H1 (cell line): ENCODE data around the gene ARHGEF28. TPM values are rescaled to one million over a fixed set of nuclear protein-coding genes. Genes with fewer than 3 reads are reported as not detected.

ENCODE experiments used
- CTCF ChIA-PET: fragments of 300-600 bp; sonication (Branson Sonifier 250); formaldehyde crosslinking; loops from one replicate; lab custom pipeline; 2021; ENCODE audit not compliant: partially characterized antibody; lab: Charles Lee
- POLR2A ChIA-PET: fragments of 300-600 bp; sonication (Branson Sonifier 250); formaldehyde crosslinking; loops from one replicate; lab custom pipeline; 2021; ENCODE audit warnings: inconsistent platforms; ENCODE audit not compliant: partially characterized antibody; lab: Charles Lee
- DNase-seq, 2 experiments: peaks; one replicate each; pipeline versions ENCODE4 v3.0.0 to v3.0.0-alpha.2; 2010 to 2022; ENCODE audit warnings: low spot score in 2 of 2, low read depth in 1 of 2, mixed read lengths in 1 of 2
- FAIRE-seq: peaks from 2 replicates; lab custom pipeline; 2011; peaks lifted over from hg19 to GRCh38; lab: Jason Lieb, UNC
- H2AFZ ChIP-seq: 2 replicates; pipeline ENCODE4 v1.8.1; 2012; ENCODE audit warnings: low read length, inconsistent platforms
- H2AK5ac ChIP-seq: 2 replicates; pipeline ENCODE4 v1.6.1; 2013; ENCODE audit warnings: low read depth, low read length
- H2BK120ac ChIP-seq: replicated peaks from 2 replicates; pipeline ENCODE3; 2013; ENCODE audit warnings: low read depth, low read length, inconsistent platforms
- H2BK12ac ChIP-seq: 2 replicates; pipeline ENCODE4 v1.6.1; 2013; ENCODE audit warnings: low read depth, low read length
- H2BK15ac ChIP-seq: 2 replicates; pipeline ENCODE4 v1.6.1; 2013; ENCODE audit warnings: low read length
- H2BK20ac ChIP-seq: 2 replicates; pipeline ENCODE4 v1.6.1; 2013; ENCODE audit warnings: low read length
- H2BK5ac ChIP-seq: 2 replicates; pipeline ENCODE4 v1.6.1; 2013; ENCODE audit warnings: low read depth, low read length
- H3K14ac ChIP-seq: 2 replicates; pipeline ENCODE4 v1.6.1; 2013; ENCODE audit warnings: inconsistent platforms; ENCODE audit not compliant: insufficient read length
- H3K18ac ChIP-seq: 2 replicates; pipeline ENCODE4 v1.6.1; 2013; ENCODE audit warnings: low read length; ENCODE audit errors: extremely low read depth
- H3K23ac ChIP-seq: 2 replicates; pipeline ENCODE4 v1.6.1; 2013; ENCODE audit warnings: inconsistent platforms; ENCODE audit not compliant: insufficient read length
- H3K23me2 ChIP-seq: 2 replicates; pipeline ENCODE4 v1.6.1; 2013; ENCODE audit warnings: low read depth, low read length
- H3K27ac ChIP-seq: 2 replicates; pipeline ENCODE4 v1.6.1; 2011; ENCODE audit warnings: low read depth, low read length, inconsistent platforms
- H3K27me3 ChIP-seq, 4 experiments: replicated peaks in 1 of 4; 1 replicate in 1 of 4; 2 replicates in 3 of 4; pipeline versions ENCODE4 v1.6.1 to v1.8.1; 2011 to 2013; ENCODE audit warnings: low read length in 3 of 4, mild to moderate bottlenecking in 3 of 4, inconsistent platforms in 2 of 4, mixed read lengths in 2 of 4, moderate library complexity in 1 of 4; ENCODE audit not compliant: control insufficient read depth in 3 of 4, insufficient read depth in 3 of 4; ENCODE audit errors: extremely low read depth in 1 of 4
- H3K36me3 ChIP-seq, 4 experiments: 2 replicates each; pipeline versions ENCODE4 v1.6.1 to v1.8.1; 2011 to 2013; ENCODE audit warnings: mild to moderate bottlenecking in 4 of 4, low read length in 3 of 4, moderate library complexity in 2 of 4, control low read depth in 1 of 4, inconsistent platforms in 1 of 4; ENCODE audit not compliant: insufficient read depth in 4 of 4, control insufficient read depth in 2 of 4
- H3K4ac ChIP-seq: replicated peaks from 2 replicates; pipeline ENCODE3; 2013; ENCODE audit warnings: low read length, low read depth, mixed read lengths, inconsistent platforms; ENCODE audit not compliant: insufficient read length
- H3K4me1 ChIP-seq, 4 experiments: replicated peaks in 1 of 4; 1 replicate in 1 of 4; 2 replicates in 3 of 4; pipeline versions ENCODE4 v1.6.1 to v1.8.1; 2011 to 2013; ENCODE audit warnings: low read length in 3 of 4, inconsistent platforms in 2 of 4, mixed read lengths in 1 of 4; ENCODE audit not compliant: insufficient read depth in 4 of 4, control insufficient read depth in 3 of 4
- H3K4me2 ChIP-seq, 2 experiments: 2 replicates each; pipeline versions ENCODE4 v1.6.1 to v1.8.1; 2011 to 2013; ENCODE audit warnings: low read depth in 2 of 2, low read length in 2 of 2, control low read depth in 1 of 2, inconsistent platforms in 1 of 2, mild to moderate bottlenecking in 1 of 2; ENCODE audit not compliant: insufficient read depth in 1 of 2
- H3K4me3 ChIP-seq, 4 experiments: fragments of 200-600, 300-600 bp in 1 of 4; sonication (generic), shearing (Covaris generic), sonication (Bioruptor Twin) in 1 of 4; 2 replicates each; pipeline versions ENCODE4 v1.5.1 to v1.8.1; 2011 to 2016; ENCODE audit warnings: low read length in 4 of 4, low read depth in 3 of 4, control low read depth in 2 of 4, inconsistent platforms in 2 of 4, mild to moderate bottlenecking in 2 of 4, mixed read lengths in 1 of 4, moderate library complexity in 1 of 4; ENCODE audit not compliant: insufficient read depth in 2 of 4; ENCODE audit errors: extremely low read depth in 1 of 4
- H3K56ac ChIP-seq: replicated peaks from 2 replicates; pipeline ENCODE3; 2013; ENCODE audit warnings: low read depth, mild to moderate bottlenecking, mixed read lengths, low read length, inconsistent platforms; ENCODE audit not compliant: insufficient read length
- H3K79me1 ChIP-seq: 2 replicates; pipeline ENCODE4 v1.6.1; 2013; ENCODE audit warnings: low read depth, low read length, control low read depth
- H3K79me2 ChIP-seq, 2 experiments: 2 replicates each; pipeline versions ENCODE4 v1.6.1 to v1.8.1; 2012 to 2013; ENCODE audit warnings: low read length in 2 of 2, mild to moderate bottlenecking in 2 of 2, inconsistent platforms in 1 of 2; ENCODE audit not compliant: insufficient read depth in 2 of 2, control insufficient read depth in 1 of 2
- H3K9ac ChIP-seq, 4 experiments: replicated peaks in 1 of 4; 1 replicate in 1 of 4; 2 replicates in 3 of 4; pipeline versions ENCODE4 v1.6.1 to v1.8.1; 2011 to 2013; ENCODE audit warnings: low read depth in 3 of 4, low read length in 3 of 4, control low read depth in 2 of 4, mild to moderate bottlenecking in 2 of 4, moderate library complexity in 2 of 4, inconsistent platforms in 1 of 4; ENCODE audit errors: extremely low read depth in 1 of 4
- H3K9me3 ChIP-seq, 2 experiments: 2 replicates each; pipeline versions ENCODE4 v1.6.1 to v1.8.1; 2012 to 2013; ENCODE audit warnings: mild to moderate bottlenecking in 2 of 2, moderate library complexity in 2 of 2, control low read depth in 1 of 2, inconsistent platforms in 1 of 2, low read depth in 1 of 2, low read length in 1 of 2, mixed read lengths in 1 of 2; ENCODE audit not compliant: insufficient read depth in 2 of 2
- H4K20me1 ChIP-seq, 2 experiments: replicated peaks in 1 of 2; 2 replicates each; pipeline versions ENCODE3 to v1.8.1; 2011 to 2013; ENCODE audit warnings: inconsistent platforms in 2 of 2, low read length in 2 of 2, mild to moderate bottlenecking in 1 of 2; ENCODE audit not compliant: insufficient read depth in 2 of 2, control insufficient read depth in 1 of 2
- H4K5ac ChIP-seq: 2 replicates; pipeline ENCODE4 v1.6.1; 2013; ENCODE audit warnings: low read length, low read depth, mixed read lengths, inconsistent platforms; ENCODE audit not compliant: insufficient read length
- H4K8ac ChIP-seq: 2 replicates; pipeline ENCODE4 v1.8.0; 2013; ENCODE audit warnings: mild to moderate bottlenecking, moderate library complexity, low read length, inconsistent platforms; ENCODE audit not compliant: insufficient read depth; ENCODE audit errors: extremely low read depth
- H4K91ac ChIP-seq: replicated peaks from 2 replicates; pipeline ENCODE3; 2013; ENCODE audit warnings: low read length, mixed read lengths, inconsistent platforms; ENCODE audit not compliant: insufficient read length
- ASH2L ChIP-seq: fragments of 200-600, 300-600 bp; sonication (generic); IDR thresholded peaks from one replicate; pipeline ENCODE4 v1.7.1; 2017; ENCODE audit warnings: low read length
- BACH1 ChIP-seq: IDR thresholded peaks from 2 replicates; pipeline ENCODE4 v1.6.1; 2012; ENCODE audit warnings: low read length, improper control_type of control experiment
- CBX8 ChIP-seq: fragments of 300-800, 300-1000 bp; sonication (generic); IDR thresholded peaks from 2 replicates; pipeline ENCODE4 v1.7.1; 2016; ENCODE audit warnings: low read depth, low read length, borderline replicate concordance
- CREB1 ChIP-seq: IDR thresholded peaks from 2 replicates; pipeline ENCODE4 v1.6.1; 2012; ENCODE audit warnings: inconsistent platforms
- GABPA ChIP-seq: IDR thresholded peaks from 2 replicates; pipeline ENCODE4 v1.6.1; 2011; ENCODE audit warnings: mild to moderate bottlenecking, low read length, moderate library complexity, borderline replicate concordance; ENCODE audit not compliant: insufficient read depth
- JUN ChIP-seq: IDR thresholded peaks from 2 replicates; pipeline ENCODE4 v1.6.1; 2011; ENCODE audit warnings: low read depth, mild to moderate bottlenecking, improper control_type of control experiment, low read length
- KDM4A ChIP-seq: IDR thresholded peaks from one replicate; pipeline ENCODE4 v1.7.1; 2012; ENCODE audit warnings: low read depth, mild to moderate bottlenecking, moderate library complexity, low read length, inconsistent platforms; ENCODE audit not compliant: severe bottlenecking
- KDM5A ChIP-seq: fragments of 200-600 bp; IDR thresholded peaks from 2 replicates; pipeline ENCODE4 v1.7.1; 2012; ENCODE audit warnings: mild to moderate bottlenecking, low read length, inconsistent platforms, mixed read lengths
- PHF8 ChIP-seq: fragments of 200-600 bp; sonication (generic); conservative IDR thresholded peaks from 2 replicates; pipeline ENCODE4 v1.7.1; 2012; ENCODE audit warnings: low read depth, mild to moderate bottlenecking, inconsistent platforms, low read length, moderate library complexity
- RXRA ChIP-seq: IDR thresholded peaks from 2 replicates; pipeline ENCODE4 v1.6.1; 2011; ENCODE audit warnings: low read depth, mild to moderate bottlenecking, low read length, moderate library complexity; ENCODE audit not compliant: insufficient read depth
- SP4 ChIP-seq: IDR thresholded peaks from 2 replicates; pipeline ENCODE4 v1.6.1; 2012; ENCODE audit warnings: low read length, inconsistent platforms
- whole genome bisulfite sequencing, 2 experiments: shearing (Covaris generic) in 1 of 2; methylation state at CpG; one replicate each; pipeline versions ENCODE4 v1.1.6 to v1.1.7; 2013 to 2015; ENCODE audit warnings: low lambda C conversion rate in 2 of 2, mixed read lengths in 2 of 2, inconsistent platforms in 1 of 2, low coverage in 1 of 2, missing lambda C conversion rate in 1 of 2; ENCODE audit not compliant: insufficient replicate concordance in 2 of 2, insufficient coverage in 1 of 2, insufficient read length in 1 of 2; ENCODE audit errors: extremely low coverage in 1 of 2, missing lambda C conversion rate in 1 of 2; 5-methylcytosine and 5-hydroxymethylcytosine counted together
- polyA plus RNA-seq, 7 experiments: library from polyadenylated mRNA; depleted of rRNA in 3 of 7; stranded (reverse) in 5 of 7; unstranded in 2 of 7; fragments of >200 nt in 5 of 7; fragments of 200-250 nt in 2 of 7; gene quantifications; 1 replicate in 5 of 7; 2 replicates in 1 of 7; 4 replicates in 1 of 7; pipeline versions ENCODE4 v1.2.1 to v1.2.3, GENCODE V29; 2011 to 2013; ENCODE audit warnings: missing spikeins in 2 of 7, mixed read lengths in 2 of 7
- total RNA-seq: library from RNA; stranded (reverse); fragmentation: NEBNext Ultra II Directional; extraction: Animal tissue kit (Norgen Biotek cat#: 25700); gene quantifications from 2 replicates; pipeline ENCODE4 v1.2.1, GENCODE V29; 2021

ARHGEF28 gene
- total and polyA plus RNA-seq, 2 of the 8 experiments (the other 6 are each of a cell fraction or from before 2014, with no cell fraction given) = 0.33 to 1.0 TPM

GRCh38 chr5:73692166-73692640, 66.2 kb downstream of the ARHGEF28 start:
- no peak overlapping the region for H3K4me2 ChIP-seq
- no peaks in the 10 kb centered on the region; a peak in 1 of 7 replicates for H3K27me3 ChIP-seq
- H3K79me1 ChIP-seq = no peaks in the 10 kb centered on the region
- H3K23ac ChIP-seq = no peak overlapping the region
- H2BK12ac ChIP-seq = no peak overlapping the region
- CTCF ChIA-PET = interaction anchor here (1.0 to 3.3 kb wide), 6 partner anchors 8 to 59 kb away, joined by 3 to 21 read pairs (median 6); no protein-coding TSS in a partner anchor
- peak overlapping the region; percentile 43; the same call in 1 of the 2 replicates for H3K18ac ChIP-seq
- H2BK20ac ChIP-seq = no peak overlapping the region
- no peaks in the 10 kb centered on the region for H4K20me1 ChIP-seq
- H2BK15ac ChIP-seq = no peak overlapping the region
- no peak overlapping the region for H2BK120ac ChIP-seq
- H3K9me3 ChIP-seq = no peaks in the 10 kb centered on the region
- no peak overlapping the region for H3K56ac ChIP-seq
- no peak overlapping the region for H3K27ac ChIP-seq
- WGBS, 2 experiments = 85% methylated on average over 2 of the region's 2 CpGs; no CpG with 5 or more reads in 1 of the 2 experiments
- H4K8ac ChIP-seq = no peak overlapping the region
- H3K9ac ChIP-seq = no peak overlapping the region
- H2BK5ac ChIP-seq = no peak overlapping the region
- no peak overlapping the region for H2AFZ ChIP-seq
- H3K4ac ChIP-seq = peak overlapping the region; percentile 60
- POLR2A ChIA-PET = no interaction called here
- no peak overlapping the region for H4K91ac ChIP-seq
- no peak overlapping the region for H4K5ac ChIP-seq
- H3K4me1 ChIP-seq = peaks cover 2 to 8% (median 5%) of the 10 kb centered on the region in 4 experiments; a peak in 4 of 7 replicates
- no peak overlapping the region for H2AK5ac ChIP-seq
- no peaks in the 10 kb centered on the region for H3K23me2 ChIP-seq
- no peak overlapping the region for H3K14ac ChIP-seq
- H3K79me2 ChIP-seq = no peaks in the 10 kb centered on the region
- TF ChIP-seq ASH2L (no peak), KDM5A (no peak), GABPA (no peak), BACH1 (no peak), PHF8 (no peak), CREB1 (no peak), JUN (no peak), RXRA (no peak), KDM4A (no peak), SP4 (no peak), CBX8 (no peak)
- TF ChIP-seq, all 59 proteins: peak for 0
- FAIRE-seq (no peak), DNase-seq (no peak)
- H3K4me3 ChIP-seq = no peak overlapping the region
- no peaks in the 10 kb centered on the region for H3K36me3 ChIP-seq
